IMR-90 (cell line): ENCODE results near the gene PLA2G4A.

Experiments
- CHD1 ChIP-seq: IDR thresholded peaks from 2 replicates; pipeline ENCODE4 v1.6.1; 2012; ENCODE audit warnings: low read depth, low read length, improper control_type of control experiment
- FOS ChIP-seq: fragments of 150-350 bp; IDR thresholded peaks from 2 replicates; pipeline ENCODE4 v1.6.1; 2016; ENCODE audit warnings: low read depth, low read length
- MAFK ChIP-seq: IDR thresholded peaks from 2 replicates; pipeline ENCODE4 v1.6.1; 2012; ENCODE audit warnings: low read depth, low read length, improper control_type of control experiment
- NFE2L2 ChIP-seq: fragments of 150-350 bp; IDR thresholded peaks from 2 replicates; pipeline ENCODE4 v1.6.1; 2016; ENCODE audit warnings: low read depth, mild to moderate bottlenecking, low read length
- POLR2A ChIP-seq: IDR thresholded peaks from 2 replicates; pipeline ENCODE4 v1.6.1; 2012; ENCODE audit warnings: mild to moderate bottlenecking, low read depth, low read length
- RAD21 ChIP-seq: IDR thresholded peaks from 2 replicates; pipeline ENCODE4 v1.6.1; 2012; ENCODE audit warnings: low read length, improper control_type of control experiment
- RFX5 ChIP-seq: IDR thresholded peaks from 2 replicates; pipeline ENCODE4 v1.8.0; 2012; ENCODE audit warnings: low read depth, mild to moderate bottlenecking, low read length, moderate library complexity
- SMC3 ChIP-seq: fragments of 150-350 bp; IDR thresholded peaks from 2 replicates; pipeline ENCODE4 v1.6.1; 2016; ENCODE audit warnings: low read depth, mild to moderate bottlenecking, antibody characterized with exemption, low read length, moderate library complexity
- TF ChIP-seq, protein P1 (sequence below): conservative IDR thresholded peaks from 2 replicates; pipeline ENCODE4 v1.5.1; 2012; ENCODE audit warnings: mild to moderate bottlenecking, low read depth, low read length, improper control_type of control experiment
- TF ChIP-seq, protein P2 (sequence below): fragments of 150-350 bp; IDR thresholded peaks from 2 replicates; pipeline ENCODE4 v1.6.1; 2016; ENCODE audit warnings: low read depth, mild to moderate bottlenecking, low read length, moderate library complexity, borderline replicate concordance

DNA sequence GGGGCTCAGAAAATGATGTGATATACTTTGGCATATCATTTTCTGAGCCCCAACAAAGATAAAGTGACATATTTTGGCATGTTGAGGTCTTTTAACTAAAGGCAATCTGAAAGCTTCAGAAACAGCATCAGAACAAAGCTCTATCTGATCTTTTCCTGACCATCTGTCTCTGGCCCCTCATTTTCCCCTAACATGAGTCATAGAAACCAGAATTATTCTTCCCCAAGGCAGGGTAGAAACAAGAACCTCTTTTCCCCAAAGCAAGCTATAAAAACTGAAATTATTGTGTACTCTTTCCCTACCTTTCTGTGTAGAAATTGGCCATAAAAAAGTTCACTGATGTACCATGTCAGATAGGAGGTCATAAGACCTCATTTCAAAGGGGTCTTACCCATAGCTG lies 48.7 kb upstream of the PLA2G4A start:
- TF ChIP-seq, protein P1, sequence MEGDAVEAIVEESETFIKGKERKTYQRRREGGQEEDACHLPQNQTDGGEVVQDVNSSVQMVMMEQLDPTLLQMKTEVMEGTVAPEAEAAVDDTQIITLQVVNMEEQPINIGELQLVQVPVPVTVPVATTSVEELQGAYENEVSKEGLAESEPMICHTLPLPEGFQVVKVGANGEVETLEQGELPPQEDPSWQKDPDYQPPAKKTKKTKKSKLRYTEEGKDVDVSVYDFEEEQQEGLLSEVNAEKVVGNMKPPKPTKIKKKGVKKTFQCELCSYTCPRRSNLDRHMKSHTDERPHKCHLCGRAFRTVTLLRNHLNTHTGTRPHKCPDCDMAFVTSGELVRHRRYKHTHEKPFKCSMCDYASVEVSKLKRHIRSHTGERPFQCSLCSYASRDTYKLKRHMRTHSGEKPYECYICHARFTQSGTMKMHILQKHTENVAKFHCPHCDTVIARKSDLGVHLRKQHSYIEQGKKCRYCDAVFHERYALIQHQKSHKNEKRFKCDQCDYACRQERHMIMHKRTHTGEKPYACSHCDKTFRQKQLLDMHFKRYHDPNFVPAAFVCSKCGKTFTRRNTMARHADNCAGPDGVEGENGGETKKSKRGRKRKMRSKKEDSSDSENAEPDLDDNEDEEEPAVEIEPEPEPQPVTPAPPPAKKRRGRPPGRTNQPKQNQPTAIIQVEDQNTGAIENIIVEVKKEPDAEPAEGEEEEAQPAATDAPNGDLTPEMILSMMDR = no peak
- no peak for TF ChIP-seq POLR2A
- no peak for TF ChIP-seq FOS
- TF ChIP-seq MAFK = no peak
- TF ChIP-seq RAD21 = no peak
- TF ChIP-seq RFX5 = no peak
- TF ChIP-seq SMC3 = no peak
- TF ChIP-seq, protein P2, sequence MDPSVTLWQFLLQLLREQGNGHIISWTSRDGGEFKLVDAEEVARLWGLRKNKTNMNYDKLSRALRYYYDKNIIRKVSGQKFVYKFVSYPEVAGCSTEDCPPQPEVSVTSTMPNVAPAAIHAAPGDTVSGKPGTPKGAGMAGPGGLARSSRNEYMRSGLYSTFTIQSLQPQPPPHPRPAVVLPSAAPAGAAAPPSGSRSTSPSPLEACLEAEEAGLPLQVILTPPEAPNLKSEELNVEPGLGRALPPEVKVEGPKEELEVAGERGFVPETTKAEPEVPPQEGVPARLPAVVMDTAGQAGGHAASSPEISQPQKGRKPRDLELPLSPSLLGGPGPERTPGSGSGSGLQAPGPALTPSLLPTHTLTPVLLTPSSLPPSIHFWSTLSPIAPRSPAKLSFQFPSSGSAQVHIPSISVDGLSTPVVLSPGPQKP = no peak
- TF ChIP-seq NFE2L2 = no peak
- no peak for TF ChIP-seq CHD1
